Endothelial cell of umbilical vein (primary cell): ENCODE data around the gene CEP85. TPM values are rescaled to one million over a fixed set of nuclear protein-coding genes. Genes with fewer than 3 reads are reported as not detected.
A peak's percentile ranks its signal among the peaks of the same experiment; 100 is the strongest.

Source experiments
- Bru-seq: library from RNA; stranded (reverse); fragments of 400-500 nt; gene quantifications from one replicate; lab custom pipeline; 2021; lab: Mats Ljungman, UMichigan
- BruChase-seq, 2 experiments: library from RNA; stranded (reverse); fragments of 400-500 nt; gene quantifications; one replicate each; lab custom pipeline; 2021; lab: Mats Ljungman, UMichigan
- BruUV-seq: library from RNA; stranded (reverse); fragments of 400-500 nt; replicated peaks from 2 replicates; lab custom pipeline; 2021; lab: Mats Ljungman, UMichigan
- CTCF ChIA-PET: fragments of 300-600, 350-600 bp; sonication (Branson Sonifier 250); formaldehyde crosslinking; loops from one replicate; lab custom pipeline; 2021; ENCODE audit warnings: antibody characterized with exemption, inconsistent platforms; lab: Charles Lee
- POLR2A ChIA-PET: fragments of 300-600, 350-600 bp; sonication (Branson Sonifier 250); formaldehyde crosslinking; loops from one replicate; lab custom pipeline; 2021; ENCODE audit warnings: antibody characterized with exemption, inconsistent platforms; lab: Charles Lee
- DNase-seq: peaks from one replicate; pipeline ENCODE4 v3.0.0-alpha.2; 2011; ENCODE audit warnings: low read depth, low spot score
- FAIRE-seq: peaks from 2 replicates; lab custom pipeline; 2011; peaks lifted over from hg19 to GRCh38; lab: Jason Lieb, UNC
- H2AFZ ChIP-seq: 2 replicates; pipeline ENCODE4 v1.6.0; 2012; ENCODE audit warnings: low read depth, low read length, control low read depth, inconsistent platforms
- H3K27ac ChIP-seq: 2 replicates; pipeline ENCODE4 v1.5.1; 2011; ENCODE audit warnings: low read depth, mild to moderate bottlenecking, control low read depth, low read length, moderate library complexity; ENCODE audit not compliant: insufficient read depth
- H3K27me3 ChIP-seq, 2 experiments: 2 replicates each; pipeline versions ENCODE4 v1.6.0 to v1.6.1; 2011; ENCODE audit warnings: low read length in 2 of 2, mixed read lengths in 1 of 2; ENCODE audit not compliant: control insufficient read depth in 2 of 2, insufficient read depth in 2 of 2
- H3K36me3 ChIP-seq, 2 experiments: 2 replicates in 1 of 2; 3 replicates in 1 of 2; pipeline ENCODE4 v1.5.1; 2011; ENCODE audit warnings: low read length in 2 of 2, mild to moderate bottlenecking in 1 of 2, moderate library complexity in 1 of 2; ENCODE audit not compliant: control insufficient read depth in 2 of 2, insufficient read depth in 2 of 2; ENCODE audit errors: extremely low read depth in 1 of 2
- H3K4me1 ChIP-seq: 3 replicates; pipeline ENCODE4 v1.5.1; 2011; ENCODE audit warnings: mild to moderate bottlenecking, low read length; ENCODE audit not compliant: control insufficient read depth, insufficient read depth; ENCODE audit errors: extremely low read depth
- H3K4me2 ChIP-seq: 2 replicates; pipeline ENCODE4 v1.6.1; 2011; ENCODE audit warnings: low read length, control low read depth, mixed read lengths; ENCODE audit not compliant: insufficient read depth
- H3K4me3 ChIP-seq, 3 experiments: fragments of 200-600 bp in 1 of 3; sonication (generic), shearing (Covaris generic) in 1 of 3; replicated peaks in 1 of 3; 2 replicates each; pipeline ENCODE4 v1.5.1; 2011 to 2016; ENCODE audit warnings: control low read depth in 3 of 3, low read length in 3 of 3, mild to moderate bottlenecking in 2 of 3, inconsistent platforms in 1 of 3, low read depth in 1 of 3, moderate library complexity in 1 of 3; ENCODE audit not compliant: insufficient read depth in 1 of 3
- H3K79me2 ChIP-seq: 2 replicates; pipeline ENCODE4 v1.6.0; 2012; ENCODE audit warnings: low read length, inconsistent platforms; ENCODE audit not compliant: control insufficient read depth, insufficient read depth
- H3K9ac ChIP-seq: replicated peaks from 2 replicates; pipeline ENCODE3; 2011; ENCODE audit warnings: low read length, control low read depth; ENCODE audit not compliant: insufficient read depth; ENCODE audit errors: extremely low read depth
- H3K9me1 ChIP-seq: replicated peaks from 3 replicates; pipeline ENCODE4 v1.6.0; 2011; ENCODE audit warnings: mild to moderate bottlenecking, low read length; ENCODE audit not compliant: control insufficient read depth, insufficient read depth; ENCODE audit errors: extremely low read depth
- H3K9me3 ChIP-seq: replicated peaks from 2 replicates; pipeline ENCODE4 v1.5.1; 2012; ENCODE audit warnings: low read length, inconsistent platforms; ENCODE audit not compliant: control insufficient read depth, insufficient read depth
- H4K20me1 ChIP-seq: replicated peaks from 2 replicates; pipeline ENCODE3; 2011; ENCODE audit warnings: mild to moderate bottlenecking, low read length; ENCODE audit not compliant: control insufficient read depth, insufficient read depth; ENCODE audit errors: extremely low read depth
- CTCF ChIP-seq, 2 donors: IDR thresholded peaks; 1 replicate in 1 of 2; 2 replicates in 1 of 2; pipeline ENCODE4 v1.5.1; 2011; ENCODE audit warnings: low read length in 2 of 2, mild to moderate bottlenecking in 2 of 2, moderate library complexity in 2 of 2, control low read depth in 1 of 2, inconsistent platforms in 1 of 2, low read depth in 1 of 2; ENCODE audit not compliant: insufficient read depth in 1 of 2; ENCODE audit errors: extremely low read depth in 1 of 2
- EZH2 ChIP-seq: IDR thresholded peaks from 2 replicates; pipeline ENCODE4 v1.6.1; 2012; ENCODE audit warnings: borderline replicate concordance, low read depth, mild to moderate bottlenecking, moderate library complexity, low read length, inconsistent platforms; ENCODE audit not compliant: severe bottlenecking
- FOS ChIP-seq: IDR thresholded peaks from 2 replicates; pipeline ENCODE4 v1.6.1; 2011; ENCODE audit warnings: mild to moderate bottlenecking, low read length, moderate library complexity, borderline replicate concordance; ENCODE audit not compliant: insufficient read depth
- GATA2 ChIP-seq: IDR thresholded peaks from 2 replicates; pipeline ENCODE4 v1.7.0; 2011; ENCODE audit warnings: low read depth, mild to moderate bottlenecking, moderate library complexity, mixed read lengths, low read length; ENCODE audit not compliant: insufficient read length, insufficient read depth
- JUN ChIP-seq: IDR thresholded peaks from 2 replicates; pipeline ENCODE4 v1.6.1; 2011; ENCODE audit warnings: borderline replicate concordance, low read depth; ENCODE audit not compliant: insufficient read length, insufficient read depth
- MAX ChIP-seq: IDR thresholded peaks from 2 replicates; pipeline ENCODE4 v1.6.1; 2011; ENCODE audit not compliant: insufficient read depth, insufficient read length
- MYC ChIP-seq: IDR thresholded peaks from one replicate; pipeline ENCODE4 v1.6.1; 2011; ENCODE audit warnings: mild to moderate bottlenecking, low read depth, low read length
- POLR2A ChIP-seq: IDR thresholded peaks from 2 replicates; pipeline ENCODE4 v1.6.1; 2012; ENCODE audit warnings: low read depth, mild to moderate bottlenecking, control low read depth, low read length
- POLR2AphosphoS5 ChIP-seq: IDR thresholded peaks from 2 replicates; pipeline ENCODE4 v1.6.1; 2012; ENCODE audit warnings: low read depth, mild to moderate bottlenecking, control low read depth, low read length, moderate library complexity; ENCODE audit not compliant: insufficient read depth
- dilution Hi-C: fragments of 300-500 bp; cut with MboI; formaldehyde crosslinking; loops from one replicate; pipeline ENCODE4 v1.15.0; 2019; ENCODE audit warnings: low sequenced_read_pairs; ENCODE audit not compliant: extremely low pct_ligation_motif_present
- intact Hi-C: fragments of 100-400 bp; cut with micrococcal nuclease; formaldehyde crosslinking; loops from one replicate; pipeline ENCODE4 v1.10.0; 2022
- long read RNA-seq: library from polyadenylated mRNA; stranded (forward); transcript quantifications from one replicate; pipeline ENCODE4 v2.0.0, GENCODE V29; 2021
- polyA minus RNA-seq, 3 experiments: library from RNA; depleted of rRNA, polyadenylated mRNA; stranded (reverse); fragments of >200 nt; gene quantifications; 1 replicate in 1 of 3; 2 replicates in 2 of 3; pipeline ENCODE4 v1.2.3, GENCODE V29; 2011
- polyA plus RNA-seq, 4 experiments: library from polyadenylated mRNA; depleted of rRNA in 3 of 4; stranded (reverse) in 3 of 4; unstranded in 1 of 4; fragments of >200 nt; gene quantifications; 2 replicates each; pipeline versions ENCODE4 v1.2.1 to v1.2.3, GENCODE V29; 2011 to 2012; ENCODE audit warnings: missing spikeins in 1 of 4
- total RNA-seq: library from RNA; stranded (reverse); gene quantifications from 2 replicates; pipeline ENCODE4 v1.2.3, GENCODE V29; 2021

Gene CEP85
- total RNA-seq (16.2 and 17.8 TPM in 2 replicates), polyA plus RNA-seq (15.2 and 16.1 TPM in 2 replicates), polyA minus RNA-seq (14.7 and 19.9 TPM in 2 replicates), Bru-seq, nascent RNA (percentile 60 among the genes with signal in this experiment), BruChase-seq, experiment 1, labeled RNA remaining after a 6-hour chase (percentile 61 among the genes with signal in this experiment), BruChase-seq, experiment 2, labeled RNA remaining after a 2-hour chase (percentile 60 among the genes with signal in this experiment)
- polyA plus RNA-seq (2011; cell fraction: cytosol; rRNA removed), result 12.9 and 13.8 TPM in 2 replicates
- 44.2 and 48.1 TPM in 2 replicates for polyA plus RNA-seq (2011; cell fraction: nucleus; rRNA removed)
- polyA plus RNA-seq (2012), result 11.9 and 13.3 TPM in 2 replicates
- 10.0 TPM for polyA minus RNA-seq (2011; cell fraction: cytosol; rRNA and poly(A)+ RNA removed)
- 10.2 and 17.8 TPM in 2 replicates for polyA minus RNA-seq (2011; cell fraction: nucleus; rRNA and poly(A)+ RNA removed)
- long read RNA-seq, transcript CEP85-202 (14 exons, 3,922 nt), result major isoform, 5 of 23 reads
- long read RNA-seq, partial matches to known transcripts, result 6 of 23 reads
- long read RNA-seq, other reads (novel, unspliced or antisense), result 8 of 23 reads

- H3K27me3 ChIP-seq, result no peaks in the 10 kb centered on the region
- CTCF ChIA-PET, result interaction anchor here (0.5 to 3.7 kb wide), 39 partner anchors 8 to 380 kb away, joined by 3 to 44 read pairs (median 6); partner anchors contain the start of genes C1orf232, CATSPER4, DHDDS and PAFAH2
- peak within 1 kb of the TSS; percentile 9 for H3K27ac ChIP-seq
- intact Hi-C loops, result loop anchor here (1.0 to 2.0 kb wide), 4 partner anchors 43 to 199 kb away; partner anchors contain the start of gene ZNF593
- no peaks in the 10 kb centered on the region for H3K9me3 ChIP-seq
- H3K4me1 ChIP-seq, result peaks cover 12% of the 10 kb centered on the region
- peak within 1 kb of the TSS; percentile 35 to 78 (median 65) for H3K4me3 ChIP-seq
- dilution Hi-C loops, result no loop called here
- peak; percentile 98 for DNase-seq
- H3K36me3 ChIP-seq, result no peaks in the 10 kb centered on the region
- H3K9ac ChIP-seq, result peak within 1 kb of the TSS; percentile 66
- H2AFZ ChIP-seq, result peak within 1 kb of the TSS; percentile 96
- TF ChIP-seq GATA2 (no peak), MYC (no peak), POLR2A (peak; percentile 81), POLR2AphosphoS5 (no peak), JUN (no peak), CTCF (IDR thresholded peaks at IDR 0.05; ENCODE audit: extremely low read depth in 1 of 2, insufficient read depth in 1 of 2, low read depth in 1 of 2, low read length in 2 of 2) (peak; percentile 87 to 92), EZH2 (no peak), MAX (no peak), FOS (no peak)
- POLR2A ChIA-PET, result interaction anchor here (0.6 to 1.0 kb wide), 4 partner anchors 52 to 987 kb away, joined by 3 read pairs; partner anchors contain the start of gene RSRP1
- TSS peak; percentile 56 for BruUV-seq
- no peaks in the 10 kb centered on the region for H4K20me1 ChIP-seq
- H3K9me1 ChIP-seq, result no peaks in the 10 kb centered on the region
- H3K79me2 ChIP-seq, result peaks cover 42% of the 10 kb centered on the region
- peak within 1 kb of the TSS; percentile 77 for H3K4me2 ChIP-seq
- peak; percentile 93 for FAIRE-seq
Measured at GRCh38 chr1:26233903-26234643, at the start of gene CEP85. Gene CEP85 (plus strand): TSS chr1:26234200. CDS start chr1:26239784, 5,584 bp downstream.
